Neural progenitor cell (in vitro differentiated cells): Measurements from ENCODE around the gene COMMD8. TPM values are rescaled to one million over a fixed set of nuclear protein-coding genes. Genes with fewer than 3 reads are reported as not detected.

ENCODE experiments used
- DNase-seq: peaks from one replicate; pipeline ENCODE4 v3.0.0-alpha.2; 2016; ENCODE audit warnings: low spot score
- H2AFZ ChIP-seq: fragments of 200-600 bp; sonication (generic); replicated peaks from 2 replicates; pipeline ENCODE4 v1.6.1; 2016; ENCODE audit warnings: antibody characterized with exemption
- H3F3A ChIP-seq: fragments of 200-600 bp; sonication (generic); 2 replicates; pipeline ENCODE4 v1.6.1; 2016; ENCODE audit warnings: antibody characterized with exemption, low read depth
- H3K27ac ChIP-seq: fragments of 200-600 bp; sonication (generic); 2 replicates; pipeline ENCODE4 v1.5.1; 2016; ENCODE audit warnings: mild to moderate bottlenecking
- H3K27me3 ChIP-seq: fragments of 200-600 bp; sonication (generic); 2 replicates; pipeline ENCODE4 v1.6.1; 2016; ENCODE audit warnings: mild to moderate bottlenecking, moderate library complexity
- H3K36me3 ChIP-seq: fragments of 200-600 bp; sonication (generic); 2 replicates; pipeline ENCODE4 v1.5.1; 2016
- H3K4me1 ChIP-seq: fragments of 200-600 bp; sonication (generic); 2 replicates; pipeline ENCODE4 v1.6.1; 2016; ENCODE audit warnings: mixed run types
- H3K4me2 ChIP-seq: fragments of 200-600 bp; sonication (generic); 2 replicates; pipeline ENCODE4 v1.6.1; 2016
- H3K4me3 ChIP-seq: fragments of 200-600 bp; sonication (generic); 2 replicates; pipeline ENCODE4 v1.5.1; 2016
- H3K79me2 ChIP-seq: fragments of 200-600 bp; sonication (generic); 2 replicates; pipeline ENCODE4 v1.6.1; 2016; ENCODE audit warnings: low read depth
- H3K9ac ChIP-seq: fragments of 200-600 bp; sonication (generic); 2 replicates; pipeline ENCODE4 v1.6.1; 2016
- H3K9me3 ChIP-seq: fragments of 200-600 bp; sonication (generic); 2 replicates; pipeline ENCODE4 v1.5.1; 2016; ENCODE audit warnings: low read depth
- H4K20me1 ChIP-seq: fragments of 200-600 bp; sonication (generic); 2 replicates; pipeline ENCODE4 v1.6.1; 2016; ENCODE audit warnings: low read depth
- H3K27ac Mint-ChIP-seq: 3 replicates; pipeline ENCODE4 v1.8.0; 2021; ENCODE audit warnings: mixed read lengths
- H3K27me3 Mint-ChIP-seq: 2 replicates; pipeline ENCODE4 v1.8.0; 2022; ENCODE audit warnings: low read depth, mild to moderate bottlenecking, inconsistent platforms, moderate library complexity, mixed read lengths; ENCODE audit not compliant: insufficient read depth
- H3K36me3 Mint-ChIP-seq: 3 replicates; pipeline ENCODE4 v1.8.0; 2021; ENCODE audit warnings: mixed read lengths
- H3K4me1 Mint-ChIP-seq: 3 replicates; pipeline ENCODE4 v1.8.0; 2021; ENCODE audit warnings: mixed read lengths
- H3K4me3 Mint-ChIP-seq: 3 replicates; pipeline ENCODE4 v1.8.0; 2021; ENCODE audit warnings: mild to moderate bottlenecking, moderate library complexity, mixed read lengths
- H3K9me3 Mint-ChIP-seq: 3 replicates; pipeline ENCODE4 v1.8.0; 2020; ENCODE audit warnings: mixed read lengths
- EZH2 ChIP-seq: fragments of 200-600 bp; sonication (generic); IDR thresholded peaks from 2 replicates; pipeline ENCODE4 v1.6.1; 2017; ENCODE audit warnings: antibody characterized with exemption, mild to moderate bottlenecking, moderate library complexity
- EZH2phosphoT487 ChIP-seq: fragments of 200-600 bp; sonication (generic); IDR thresholded peaks from 2 replicates; pipeline ENCODE4 v1.6.1; 2017; ENCODE audit warnings: antibody characterized with exemption
- total RNA-seq: library from RNA; depleted of rRNA; stranded (reverse); fragments of >200 nt; gene quantifications from 2 replicates; pipeline ENCODE4 v1.2.3, GENCODE V29; 2015; ENCODE audit warnings: low replicate concordance
- TF ChIP-seq, protein P1 (sequence below): fragments of 200-600 bp; sonication (generic); IDR thresholded peaks from 2 replicates; pipeline ENCODE4 v1.5.1; 2017; ENCODE audit warnings: antibody characterized with exemption, mild to moderate bottlenecking

COMMD8 gene
- total RNA-seq, 1 donor from 2014 or later = 46.1 TPM

DNA sequence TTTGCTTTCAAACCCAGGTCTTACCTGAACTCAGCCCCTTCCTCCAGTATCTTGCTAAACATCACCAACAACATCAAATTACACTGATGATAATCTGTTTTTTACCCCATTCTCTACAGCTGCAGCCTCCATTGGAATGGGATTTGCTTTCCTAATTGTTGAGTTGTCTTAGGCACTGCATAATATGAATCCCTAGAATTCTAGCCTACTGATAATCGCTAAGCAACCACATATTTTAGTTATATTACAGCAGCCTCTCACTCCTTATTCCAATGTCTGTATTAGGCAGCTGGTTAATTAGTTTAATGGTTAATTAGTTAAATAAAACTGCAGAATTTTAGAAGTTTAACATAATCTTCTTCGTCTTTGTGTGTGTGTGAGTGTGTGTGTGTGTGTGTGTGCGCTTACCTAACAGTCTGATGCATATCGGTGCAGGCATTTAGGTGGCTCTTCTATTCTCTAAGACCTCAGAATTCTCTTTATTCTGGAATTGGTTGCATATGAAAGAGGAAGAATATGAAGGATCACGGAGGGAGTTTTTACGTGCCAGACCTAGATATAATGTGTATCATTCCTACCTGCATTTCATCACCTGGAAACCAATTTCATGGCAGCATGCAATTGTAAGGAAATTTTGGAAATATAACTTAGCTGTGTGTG is 5.3 kb upstream of the COMMD8 start:
- Histone ChIP-seq H3K4me3 (no peak overlapping the region), H3K4me2 (no peak overlapping the region), H3F3A (no peaks in the 10 kb centered on the region), H2AFZ (no peak overlapping the region), H3K27me3 (no peaks in the 10 kb centered on the region), H3K4me1 (peaks cover 17% of the 10 kb centered on the region), H4K20me1 (no peaks in the 10 kb centered on the region), H3K9me3 (no peaks in the 10 kb centered on the region), H3K27ac (no peak overlapping the region), H3K36me3 (no peaks in the 10 kb centered on the region), H3K9ac (no peak overlapping the region), H3K79me2 (no peaks in the 10 kb centered on the region)
- TF ChIP-seq EZH2phosphoT487 (no peak), EZH2 (no peak)
- TF ChIP-seq, protein P1, sequence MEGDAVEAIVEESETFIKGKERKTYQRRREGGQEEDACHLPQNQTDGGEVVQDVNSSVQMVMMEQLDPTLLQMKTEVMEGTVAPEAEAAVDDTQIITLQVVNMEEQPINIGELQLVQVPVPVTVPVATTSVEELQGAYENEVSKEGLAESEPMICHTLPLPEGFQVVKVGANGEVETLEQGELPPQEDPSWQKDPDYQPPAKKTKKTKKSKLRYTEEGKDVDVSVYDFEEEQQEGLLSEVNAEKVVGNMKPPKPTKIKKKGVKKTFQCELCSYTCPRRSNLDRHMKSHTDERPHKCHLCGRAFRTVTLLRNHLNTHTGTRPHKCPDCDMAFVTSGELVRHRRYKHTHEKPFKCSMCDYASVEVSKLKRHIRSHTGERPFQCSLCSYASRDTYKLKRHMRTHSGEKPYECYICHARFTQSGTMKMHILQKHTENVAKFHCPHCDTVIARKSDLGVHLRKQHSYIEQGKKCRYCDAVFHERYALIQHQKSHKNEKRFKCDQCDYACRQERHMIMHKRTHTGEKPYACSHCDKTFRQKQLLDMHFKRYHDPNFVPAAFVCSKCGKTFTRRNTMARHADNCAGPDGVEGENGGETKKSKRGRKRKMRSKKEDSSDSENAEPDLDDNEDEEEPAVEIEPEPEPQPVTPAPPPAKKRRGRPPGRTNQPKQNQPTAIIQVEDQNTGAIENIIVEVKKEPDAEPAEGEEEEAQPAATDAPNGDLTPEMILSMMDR = no peak
- Mint-ChIP-seq H3K4me1 (peaks cover 11% of the 10 kb centered on the region), H3K36me3 (no peaks in the 10 kb centered on the region), H3K27ac (no peak overlapping the region), H3K27me3 (no peaks in the 10 kb centered on the region), H3K4me3 (no peak overlapping the region), H3K9me3 (no peaks in the 10 kb centered on the region)
- no peak for DNase-seq

DNA sequence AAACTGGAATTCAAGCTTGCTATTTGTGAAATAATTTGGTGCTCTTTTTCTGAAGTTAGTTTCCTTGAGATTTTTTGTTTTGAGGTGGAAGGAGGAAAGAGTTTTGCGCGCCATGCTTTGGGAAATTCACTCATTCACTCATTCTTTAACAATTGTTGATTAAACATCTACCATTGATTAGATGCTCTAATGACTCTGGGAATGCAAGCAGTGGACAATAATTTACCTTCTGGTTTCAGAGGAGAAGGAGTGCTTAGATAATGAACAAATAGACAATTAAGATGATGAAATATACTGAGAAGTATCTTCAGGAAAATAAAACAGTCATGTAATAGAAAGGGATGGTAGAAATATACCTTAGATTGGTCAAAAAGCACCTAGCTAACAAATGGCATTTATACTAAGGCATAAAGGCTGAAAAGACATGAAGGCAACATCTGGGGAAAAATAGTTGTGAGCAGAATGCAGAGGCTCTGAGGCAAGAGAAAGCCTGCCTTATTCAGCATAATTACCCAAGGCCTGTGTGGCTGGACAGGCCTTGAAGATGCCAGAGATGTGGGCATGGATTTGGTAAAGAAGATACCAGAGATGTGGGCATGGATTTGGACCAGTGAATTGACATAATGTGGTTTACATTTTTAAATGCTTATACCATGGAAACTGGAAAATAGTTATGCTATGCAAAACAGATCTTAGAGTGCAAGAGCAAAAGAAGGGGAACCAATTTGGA is 2.7 kb upstream of the COMMD8 start:
- no peaks in the 10 kb centered on the region for H3K27me3 ChIP-seq
- Mint-ChIP-seq H3K4me1 (peaks cover 20% of the 10 kb centered on the region), H3K27ac (no peak overlapping the region), H3K27me3 (no peaks in the 10 kb centered on the region), H3K36me3 (no peaks in the 10 kb centered on the region), H3K9me3 (no peaks in the 10 kb centered on the region), H3K4me3 (no peak overlapping the region)
- H3K4me1 ChIP-seq = peaks cover 7% of the 10 kb centered on the region
- TF ChIP-seq EZH2phosphoT487 (no peak), EZH2 (no peak)
- TF ChIP-seq, protein P1 = no peak
- DNase-seq = no peak
- peaks cover 8% of the 10 kb centered on the region for H3F3A ChIP-seq
- peaks cover 17% of the 10 kb centered on the region for H3K79me2 ChIP-seq
- no peaks in the 10 kb centered on the region for H3K9me3 ChIP-seq
- H4K20me1 ChIP-seq = peaks cover 4% of the 10 kb centered on the region
- no peak overlapping the region for H2AFZ ChIP-seq
- H3K4me3 ChIP-seq = no peak overlapping the region
- H3K36me3 ChIP-seq = no peaks in the 10 kb centered on the region
- H3K9ac ChIP-seq = no peak overlapping the region
- no peak overlapping the region for H3K4me2 ChIP-seq
- no peak overlapping the region for H3K27ac ChIP-seq

DNA sequence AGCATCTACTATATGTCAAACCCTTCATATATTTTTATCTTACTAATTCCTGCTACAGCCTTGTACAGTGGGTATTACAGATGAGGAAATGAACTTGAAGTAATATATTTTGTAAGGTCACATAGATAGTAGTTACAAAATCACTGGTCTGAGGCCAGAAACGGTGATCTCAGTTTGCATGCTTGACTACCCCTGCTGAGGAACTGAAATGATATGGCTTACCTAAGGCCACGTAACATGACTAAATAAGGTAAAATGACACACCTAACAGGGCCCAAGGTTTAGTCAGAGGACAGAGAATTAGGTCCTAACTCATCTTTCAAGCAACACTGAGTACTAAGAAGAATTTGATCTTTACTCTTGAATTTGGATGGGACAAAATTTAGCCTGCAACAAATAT is 1.5 kb upstream of the COMMD8 start:
- Histone ChIP-seq H4K20me1 (peaks cover 4% of the 10 kb centered on the region), H3K4me3 (no peak overlapping the region), H3F3A (peaks cover 8% of the 10 kb centered on the region), H3K4me2 (no peak overlapping the region), H2AFZ (no peak overlapping the region), H3K9ac (no peak overlapping the region), H3K9me3 (no peaks in the 10 kb centered on the region), H3K79me2 (peaks cover 23% of the 10 kb centered on the region), H3K36me3 (peaks cover 1% of the 10 kb centered on the region), H3K27me3 (no peaks in the 10 kb centered on the region), H3K27ac (no peak overlapping the region), H3K4me1 (peaks cover 4% of the 10 kb centered on the region)
- Mint-ChIP-seq H3K9me3 (no peaks in the 10 kb centered on the region), H3K4me3 (no peak overlapping the region), H3K4me1 (peaks cover 24% of the 10 kb centered on the region), H3K27me3 (no peaks in the 10 kb centered on the region), H3K36me3 (no peaks in the 10 kb centered on the region), H3K27ac (no peak overlapping the region)
- TF ChIP-seq EZH2phosphoT487 = no peak
- TF ChIP-seq EZH2 = no peak
- TF ChIP-seq, protein P1 = no peak
- DNase-seq = no peak
